ENCODE measurements around the gene SNX15. TPM values are rescaled to one million over a fixed set of nuclear protein-coding genes. Genes with fewer than 3 reads are reported as not detected.

The SNX15 gene
- total RNA-seq, 3 donors from 2014 or later (not counting 1 experiment from before 2014, with no cell fraction given), result 16.9 to 28.1 (median 27.1) TPM

- no peak overlapping the region for H3K4me3 ChIP-seq (ENCODE audit: low read length)
- no peaks in the 10 kb centered on the region for H3K36me3 ChIP-seq (ENCODE audit: control insufficient read depth, insufficient read depth, low read length)
- no peaks in the 10 kb centered on the region for H3K27me3 ChIP-seq (ENCODE audit: control insufficient read depth, insufficient read depth, low read length)
- H3K4me1 ChIP-seq (ENCODE audit: control insufficient read depth, insufficient read depth, low read length), result no peaks in the 10 kb centered on the region
- DNase-seq, result no peak
- no peak overlapping the region for H3K4me3 Mint-ChIP-seq
- H3K27ac ChIP-seq (ENCODE audit: low read length), result no peak overlapping the region
- no peak for TF ChIP-seq CTCF (IDR thresholded peaks at IDR 0.05)
- H3K27me3 Mint-ChIP-seq (ENCODE audit: low read depth in 2 of 2), result peaks cover 0 to 7% of the 10 kb centered on the region in 2 donors
- no peaks in the 10 kb centered on the region for H3K4me1 Mint-ChIP-seq
- no peak overlapping the region for H3K27ac Mint-ChIP-seq
- ATAC-seq, result no peak
- H3K9me3 ChIP-seq (ENCODE audit: control insufficient read depth, insufficient read depth, low read length), result no peaks in the 10 kb centered on the region
- 91% methylated on average over 11 of the region's 11 CpGs for WGBS (ENCODE audit: insufficient coverage)
- no peaks in the 10 kb centered on the region for H3K9me3 Mint-ChIP-seq
- H3K36me3 Mint-ChIP-seq, result no peaks in the 10 kb centered on the region
- intact Hi-C loops (cut with micrococcal nuclease), result no loop called here
Measured at GRCh38 chr11:65066315-65066714, 39.1 kb downstream of the SNX15 start.

GRCh38 chr11:65066805-65067291 lies 39.6 kb downstream of the SNX15 start:
- no peaks in the 10 kb centered on the region for H3K4me1 ChIP-seq (ENCODE audit: control insufficient read depth, insufficient read depth, low read length)

GRCh38 chr11:65067446-65067845 lies 40.2 kb downstream of the SNX15 start:
- Histone ChIP-seq H3K36me3 (ENCODE audit: control insufficient read depth, insufficient read depth, low read length) (no peaks in the 10 kb centered on the region), H3K27ac (ENCODE audit: low read length) (no peak overlapping the region), H3K9me3 (ENCODE audit: control insufficient read depth, insufficient read depth, low read length) (no peaks in the 10 kb centered on the region), H3K27me3 (ENCODE audit: control insufficient read depth, insufficient read depth, low read length) (no peaks in the 10 kb centered on the region), H3K4me3 (ENCODE audit: low read length) (no peak overlapping the region), H3K4me1 (ENCODE audit: control insufficient read depth, insufficient read depth, low read length) (no peaks in the 10 kb centered on the region)
- Mint-ChIP-seq H3K36me3 (no peaks in the 10 kb centered on the region), H3K27me3 (ENCODE audit: low read depth in 2 of 2) (peaks cover 0 to 5% of the 10 kb centered on the region in 2 donors), H3K4me1 (no peaks in the 10 kb centered on the region), H3K4me3 (no peak overlapping the region), H3K27ac (no peak overlapping the region), H3K9me3 (no peaks in the 10 kb centered on the region)
- 87% methylated on average over 10 of the region's 10 CpGs for WGBS (ENCODE audit: insufficient coverage)
- ATAC-seq, result no peak
- TF ChIP-seq CTCF (IDR thresholded peaks at IDR 0.05), result no peak
- DNase-seq, result no peak
- intact Hi-C loops (cut with micrococcal nuclease), result no loop called here

More at GRCh38 chr11:65066805-65067291, 39.6 kb downstream of the SNX15 start:
- WGBS (ENCODE audit: insufficient coverage), result 91% methylated on average over 4 of the region's 4 CpGs
- intact Hi-C loops (cut with micrococcal nuclease), result no loop called here
- Histone ChIP-seq H3K36me3 (ENCODE audit: control insufficient read depth, insufficient read depth, low read length) (no peaks in the 10 kb centered on the region), H3K27ac (ENCODE audit: low read length) (no peak overlapping the region), H3K9me3 (ENCODE audit: control insufficient read depth, insufficient read depth, low read length) (no peaks in the 10 kb centered on the region), H3K27me3 (ENCODE audit: control insufficient read depth, insufficient read depth, low read length) (no peaks in the 10 kb centered on the region), H3K4me3 (ENCODE audit: low read length) (no peak overlapping the region)
- DNase-seq, result no peak
- no peak for TF ChIP-seq CTCF (IDR thresholded peaks at IDR 0.05)
- Mint-ChIP-seq H3K9me3 (no peaks in the 10 kb centered on the region), H3K36me3 (no peaks in the 10 kb centered on the region), H3K4me3 (no peak overlapping the region), H3K27me3 (ENCODE audit: low read depth in 2 of 2) (peaks cover 0 to 7% of the 10 kb centered on the region in 2 donors), H3K4me1 (no peaks in the 10 kb centered on the region), H3K27ac (no peak overlapping the region)
- ATAC-seq, result no peak

GRCh38 chr11:65069217-65069616 lies 42.0 kb downstream of the SNX15 start:
- H3K4me1 Mint-ChIP-seq, result no peaks in the 10 kb centered on the region
- no peak overlapping the region for H3K27ac ChIP-seq (ENCODE audit: low read length)
- no peak for TF ChIP-seq CTCF (IDR thresholded peaks at IDR 0.05)
- no peaks in the 10 kb centered on the region for H3K9me3 ChIP-seq (ENCODE audit: control insufficient read depth, insufficient read depth, low read length)
- intact Hi-C loops (cut with micrococcal nuclease), result no loop called here
- H3K36me3 Mint-ChIP-seq, result no peaks in the 10 kb centered on the region
- DNase-seq, result no peak
- no peaks in the 10 kb centered on the region for H3K36me3 ChIP-seq (ENCODE audit: control insufficient read depth, insufficient read depth, low read length)
- no peak overlapping the region for H3K4me3 ChIP-seq (ENCODE audit: low read length)
- no peaks in the 10 kb centered on the region for H3K27me3 ChIP-seq (ENCODE audit: control insufficient read depth, insufficient read depth, low read length)
- no peak overlapping the region for H3K4me3 Mint-ChIP-seq
- no peak overlapping the region for H3K27ac Mint-ChIP-seq
- ATAC-seq, result no peak
- WGBS (ENCODE audit: insufficient coverage), result 37% methylated on average over 9 of the region's 9 CpGs
- H3K9me3 Mint-ChIP-seq, result no peaks in the 10 kb centered on the region
- H3K27me3 Mint-ChIP-seq (ENCODE audit: low read depth in 2 of 2), result no peaks in the 10 kb centered on the region
- no peaks in the 10 kb centered on the region for H3K4me1 ChIP-seq (ENCODE audit: control insufficient read depth, insufficient read depth, low read length)

All from natural killer cell (primary cell).